IPS-15b (cell line): ENCODE data around the gene TPSD1.
"Not testable (repeated sequence)": the region's sequence is repeated elsewhere in the genome, so short reads cannot be mapped to it uniquely, and the experiment has no call there.

ENCODE experiments used
- H3K27me3 ChIP-seq: one replicate; pipeline ENCODE4 v1.6.1; 2013; ENCODE audit warnings: low read length; ENCODE audit not compliant: control insufficient read depth, insufficient read depth
- H3K36me3 ChIP-seq: one replicate; pipeline ENCODE4 v1.6.1; 2013; ENCODE audit warnings: low read length; ENCODE audit not compliant: control insufficient read depth, insufficient read depth
- H3K4me1 ChIP-seq: one replicate; pipeline ENCODE4 v1.6.1; 2013; ENCODE audit warnings: mild to moderate bottlenecking, low read length; ENCODE audit not compliant: control insufficient read depth, insufficient read depth
- H3K4me3 ChIP-seq: one replicate; pipeline ENCODE4 v1.5.1; 2013; ENCODE audit warnings: low read depth, low read length
- H3K9ac ChIP-seq: one replicate; pipeline ENCODE4 v1.6.1; 2013; ENCODE audit warnings: low read depth, mild to moderate bottlenecking, low read length
- H3K9me3 ChIP-seq: one replicate; pipeline ENCODE4 v1.6.1; 2013; ENCODE audit warnings: mild to moderate bottlenecking, low read length; ENCODE audit not compliant: control insufficient read depth, insufficient read depth

TPSD1 gene

GRCh38 chr16:1290860-1291575, 35.1 kb downstream of the TPSD1 start:
- no peaks in the 10 kb centered on the region for H3K36me3 ChIP-seq
- H3K9me3 ChIP-seq = no peaks in the 10 kb centered on the region
- H3K27me3 ChIP-seq = peaks cover 23% of the 10 kb centered on the region
- H3K4me1 ChIP-seq = peaks cover 3% of the 10 kb centered on the region
- no peak overlapping the region for H3K4me3 ChIP-seq
- no peak overlapping the region for H3K9ac ChIP-seq

GRCh38 chr16:1291576-1291974, 35.7 kb downstream of the TPSD1 start:
- Histone ChIP-seq H3K4me3 (no peak overlapping the region), H3K36me3 (no peaks in the 10 kb centered on the region), H3K27me3 (peaks cover 23% of the 10 kb centered on the region), H3K9ac (no peak overlapping the region), H3K9me3 (no peaks in the 10 kb centered on the region), H3K4me1 (peaks cover 3% of the 10 kb centered on the region)

GRCh38 chr16:1292208-1292607, 36.3 kb downstream of the TPSD1 start:
- not testable (repeated sequence) for H3K36me3 ChIP-seq, H3K9ac ChIP-seq, H3K4me1 ChIP-seq, H3K9me3 ChIP-seq, H3K4me3 ChIP-seq
- H3K27me3 ChIP-seq = peaks cover 23% of the 10 kb centered on the region

GRCh38 chr16:1292808-1293207, 36.9 kb downstream of the TPSD1 start:
- not testable (repeated sequence) for H3K4me3 ChIP-seq, H3K36me3 ChIP-seq, H3K4me1 ChIP-seq, H3K9ac ChIP-seq, H3K9me3 ChIP-seq
- peaks cover 20% of the 10 kb centered on the region for H3K27me3 ChIP-seq

GRCh38 chr16:1293921-1294656, 38.2 kb downstream of the TPSD1 start:
- Histone ChIP-seq H3K9me3 (no peaks in the 10 kb centered on the region), H3K4me3 (no peak overlapping the region), H3K9ac (no peak overlapping the region), H3K27me3 (peaks cover 16% of the 10 kb centered on the region), H3K36me3 (no peaks in the 10 kb centered on the region), H3K4me1 (peaks cover 3% of the 10 kb centered on the region)

GRCh38 chr16:1295465-1295864, 39.6 kb downstream of the TPSD1 start:
- no peaks in the 10 kb centered on the region for H3K9me3 ChIP-seq
- H3K27me3 ChIP-seq = peaks cover 10% of the 10 kb centered on the region
- H3K9ac ChIP-seq = no peak overlapping the region
- no peak overlapping the region for H3K4me3 ChIP-seq
- no peaks in the 10 kb centered on the region for H3K4me1 ChIP-seq
- no peaks in the 10 kb centered on the region for H3K36me3 ChIP-seq

GRCh38 chr16:1296688-1297017, 40.8 kb downstream of the TPSD1 start:
- not testable (repeated sequence) for H3K9ac ChIP-seq, H3K4me1 ChIP-seq, H3K27me3 ChIP-seq, H3K36me3 ChIP-seq, H3K9me3 ChIP-seq, H3K4me3 ChIP-seq

- Histone ChIP-seq H3K9me3 (no peaks in the 10 kb centered on the region), H3K9ac (no peak overlapping the region), H3K36me3 (no peaks in the 10 kb centered on the region), H3K27me3 (no peaks in the 10 kb centered on the region), H3K4me1 (no peaks in the 10 kb centered on the region), H3K4me3 (no peak overlapping the region)
These were observed 41.3 kb downstream of the TPSD1 start for GRCh38 chr16:1297018-1297696.

- H3K36me3 ChIP-seq = no peaks in the 10 kb centered on the region
- no peak overlapping the region for H3K4me3 ChIP-seq
- no peaks in the 10 kb centered on the region for H3K9me3 ChIP-seq
- no peak overlapping the region for H3K9ac ChIP-seq
- H3K27me3 ChIP-seq = no peaks in the 10 kb centered on the region
- no peaks in the 10 kb centered on the region for H3K4me1 ChIP-seq
These were observed 42.5 kb downstream of the TPSD1 start for GRCh38 chr16:1298406-1298805.

- Histone ChIP-seq H3K9ac (no peak overlapping the region), H3K4me3 (no peak overlapping the region), H3K4me1 (peaks cover 4% of the 10 kb centered on the region), H3K9me3 (no peaks in the 10 kb centered on the region), H3K36me3 (no peaks in the 10 kb centered on the region), H3K27me3 (no peaks in the 10 kb centered on the region)
These were observed 43.4 kb downstream of the TPSD1 start for GRCh38 chr16:1299012-1299867.

GRCh38 chr16:1299868-1300203, 44.0 kb downstream of the TPSD1 start:
- H3K36me3 ChIP-seq = no peaks in the 10 kb centered on the region
- no peaks in the 10 kb centered on the region for H3K27me3 ChIP-seq
- H3K4me1 ChIP-seq = peaks cover 4% of the 10 kb centered on the region
- H3K4me3 ChIP-seq = no peak overlapping the region
- H3K9ac ChIP-seq = no peak overlapping the region
- H3K9me3 ChIP-seq = no peaks in the 10 kb centered on the region
